Spleen (tissue), 7 donors: ENCODE results near the gene TSC22D3.

ENCODE experiments used
- POLR2A ChIP-seq, 3 donors: fragments of 450-650 bp; IDR thresholded peaks; one replicate each; pipeline ENCODE4 v1.5.1; 2017; ENCODE audit warnings: antibody characterized with exemption in 3 of 3, mild to moderate bottlenecking in 1 of 3
- TF ChIP-seq, protein P1 (sequence below), 11 experiments: fragments of 200-600 bp in 7 of 11; fragments of 450-650 bp in 4 of 11; sonication (generic) in 4 of 11; IDR thresholded peaks in 8 of 11; conservative IDR thresholded peaks in 3 of 11; 1 replicate in 7 of 11; 2 replicates in 4 of 11; pipeline versions ENCODE4 v1.4.0 to v1.8.0; 2016 to 2021; ENCODE audit warnings: antibody characterized with exemption in 11 of 11, inconsistent platforms in 4 of 11, mild to moderate bottlenecking in 1 of 11
- donor health status: DM: no; HTN: no; CAD: no; lungs with moderate emphysema.
- donor health status: DM: no; HTN: no; CAD: no.
- donor health status: DM: no; HTN: no; CAD: no.

DNA sequence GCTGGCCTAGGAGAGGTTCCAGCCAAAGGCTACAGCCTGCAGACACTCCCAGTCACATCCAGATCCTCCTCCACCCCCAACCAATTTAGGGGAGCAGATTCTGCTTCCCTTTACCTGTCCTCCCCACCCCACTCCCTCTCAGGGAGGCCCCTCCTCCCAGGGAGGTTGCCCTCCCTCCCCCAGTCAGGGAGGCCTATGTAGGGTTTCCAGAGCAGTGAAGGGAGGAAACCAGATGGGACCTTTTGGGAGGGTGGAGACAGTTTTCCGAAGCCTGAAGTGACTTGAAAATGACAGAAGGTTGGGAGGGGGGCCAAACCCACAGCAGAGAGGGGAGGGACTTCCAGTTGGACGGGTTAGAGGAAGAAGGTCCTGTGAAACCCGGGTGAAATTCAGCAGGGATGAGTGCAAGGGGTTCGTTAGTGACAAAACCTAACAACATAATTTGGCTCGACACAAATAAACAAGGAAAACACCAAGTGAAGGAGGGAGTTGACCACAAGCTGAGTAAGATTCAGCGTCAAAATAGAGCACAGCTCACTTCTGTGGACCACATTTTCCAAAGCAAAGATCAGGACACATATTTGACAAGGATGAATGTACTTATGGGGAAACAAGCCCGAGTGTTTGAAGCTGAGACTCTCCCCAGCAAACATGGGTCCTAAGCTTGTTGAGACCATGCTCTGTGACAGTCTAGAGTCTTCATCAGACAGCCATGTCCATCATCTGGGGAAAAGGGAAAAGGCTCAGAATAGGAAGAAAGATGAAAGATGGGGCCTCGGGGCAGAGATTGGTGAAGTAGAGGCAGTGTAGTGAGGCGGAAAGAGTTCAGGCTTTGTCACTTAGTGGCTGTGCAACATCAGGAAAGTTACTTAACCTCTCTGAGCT, 100.9 kb downstream of the TSC22D3 start:
- TF ChIP-seq, protein P1, sequence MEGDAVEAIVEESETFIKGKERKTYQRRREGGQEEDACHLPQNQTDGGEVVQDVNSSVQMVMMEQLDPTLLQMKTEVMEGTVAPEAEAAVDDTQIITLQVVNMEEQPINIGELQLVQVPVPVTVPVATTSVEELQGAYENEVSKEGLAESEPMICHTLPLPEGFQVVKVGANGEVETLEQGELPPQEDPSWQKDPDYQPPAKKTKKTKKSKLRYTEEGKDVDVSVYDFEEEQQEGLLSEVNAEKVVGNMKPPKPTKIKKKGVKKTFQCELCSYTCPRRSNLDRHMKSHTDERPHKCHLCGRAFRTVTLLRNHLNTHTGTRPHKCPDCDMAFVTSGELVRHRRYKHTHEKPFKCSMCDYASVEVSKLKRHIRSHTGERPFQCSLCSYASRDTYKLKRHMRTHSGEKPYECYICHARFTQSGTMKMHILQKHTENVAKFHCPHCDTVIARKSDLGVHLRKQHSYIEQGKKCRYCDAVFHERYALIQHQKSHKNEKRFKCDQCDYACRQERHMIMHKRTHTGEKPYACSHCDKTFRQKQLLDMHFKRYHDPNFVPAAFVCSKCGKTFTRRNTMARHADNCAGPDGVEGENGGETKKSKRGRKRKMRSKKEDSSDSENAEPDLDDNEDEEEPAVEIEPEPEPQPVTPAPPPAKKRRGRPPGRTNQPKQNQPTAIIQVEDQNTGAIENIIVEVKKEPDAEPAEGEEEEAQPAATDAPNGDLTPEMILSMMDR (IDR thresholded peaks at IDR 0.05 in 8 of 11, conservative IDR thresholded peaks at IDR 0.05 in 3 of 11), result no peak
- TF ChIP-seq POLR2A (IDR thresholded peaks at IDR 0.05), result no peak
